HG02610 (cell line): Measurements from ENCODE around the gene CCL1.

Experiments
- ATAC-seq: cut with Tn5 transposase; IDR thresholded peaks from one replicate; pipeline ENCODE4 v1.9.1; 2021; ENCODE audit warnings: mild to moderate bottlenecking, moderate library complexity; ENCODE audit not compliant: unreplicated experiment

Gene CCL1

GRCh38 chr17:34363183-34363661 lies at the start of gene CCL1:
TSS of gene CCL1 (minus strand) at chr17:34363233. CDS start at chr17:34363161, 72 bp downstream.
- no peak for ATAC-seq

GRCh38 chr17:34412534-34412933 lies 49.5 kb upstream of the CCL1 start:
- no peak for ATAC-seq

- ATAC-seq = no peak
Observed at GRCh38 chr17:34411646-34412421, 48.8 kb upstream of the CCL1 start.

- ATAC-seq = no peak
Observed at GRCh38 chr17:34409352-34409751, 46.3 kb upstream of the CCL1 start.

GRCh38 chr17:34408439-34408838 lies 45.4 kb upstream of the CCL1 start:
- ATAC-seq = no peak

GRCh38 chr17:34406226-34406625 lies 43.2 kb upstream of the CCL1 start:
- no peak for ATAC-seq

GRCh38 chr17:34403006-34403405 lies 40.0 kb upstream of the CCL1 start:
- ATAC-seq = no peak

GRCh38 chr17:34401165-34401564 lies 38.1 kb upstream of the CCL1 start:
- ATAC-seq = no peak

- ATAC-seq = no peak
Observed at GRCh38 chr17:34400301-34400931, 37.4 kb upstream of the CCL1 start.

GRCh38 chr17:34399725-34400124 lies 36.7 kb upstream of the CCL1 start:
- no peak for ATAC-seq

GRCh38 chr17:34398990-34399389 lies 36.0 kb upstream of the CCL1 start:
- no peak for ATAC-seq

GRCh38 chr17:34397265-34397664 lies 34.2 kb upstream of the CCL1 start:
- no peak for ATAC-seq

- no peak for ATAC-seq
Observed at GRCh38 chr17:34393401-34393800, 30.4 kb upstream of the CCL1 start.

- no peak for ATAC-seq
Observed at GRCh38 chr17:34391241-34391640, 28.2 kb upstream of the CCL1 start.

GRCh38 chr17:34390649-34391048 lies 27.6 kb upstream of the CCL1 start:
- ATAC-seq = no peak

GRCh38 chr17:34389126-34389750 lies 26.2 kb upstream of the CCL1 start:
- ATAC-seq = no peak

- no peak for ATAC-seq
Observed at GRCh38 chr17:34387566-34387965, 24.5 kb upstream of the CCL1 start.

GRCh38 chr17:34386697-34387550 lies 23.9 kb upstream of the CCL1 start:
- no peak for ATAC-seq

- no peak for ATAC-seq
Observed at GRCh38 chr17:34386343-34386696, 23.3 kb upstream of the CCL1 start.

GRCh38 chr17:34384822-34385605 lies 22.0 kb upstream of the CCL1 start:
- no peak for ATAC-seq
